Calu3 (cell line): ENCODE results near the gene TM4SF4. TPM values are rescaled to one million over a fixed set of nuclear protein-coding genes. Genes with fewer than 3 reads are reported as not detected.

Source experiments
- BruUV-seq: library from RNA; stranded (reverse); fragments of 400-500 nt; replicated peaks from 2 replicates; lab custom pipeline; 2021; lab: Mats Ljungman, UMichigan
- CTCF ChIA-PET: fragments of 300-600 bp; sonication (Branson Sonifier 250); formaldehyde crosslinking; loops from one replicate; lab custom pipeline; 2022; ENCODE audit warnings: antibody characterized with exemption; lab: Charles Lee
- DNase-seq: peaks from one replicate; pipeline ENCODE4 v3.0.0; 2022
- H3K27ac Mint-ChIP-seq: one replicate; pipeline ENCODE4 v1.8.0; 2022; ENCODE audit warnings: mixed read lengths; ENCODE audit not compliant: unreplicated experiment
- H3K27me3 Mint-ChIP-seq: one replicate; pipeline ENCODE4 v1.8.0; 2022; ENCODE audit warnings: mixed read lengths; ENCODE audit not compliant: unreplicated experiment
- H3K36me3 Mint-ChIP-seq: one replicate; pipeline ENCODE4 v1.8.0; 2022; ENCODE audit warnings: mild to moderate bottlenecking, moderate library complexity, mixed read lengths; ENCODE audit not compliant: insufficient read depth, unreplicated experiment
- H3K4me1 Mint-ChIP-seq: one replicate; pipeline ENCODE4 v1.8.0; 2022; ENCODE audit warnings: mild to moderate bottlenecking, low read depth, mixed read lengths; ENCODE audit not compliant: unreplicated experiment
- H3K4me3 Mint-ChIP-seq: one replicate; pipeline ENCODE4 v1.8.0; 2022; ENCODE audit warnings: mild to moderate bottlenecking, low read depth, moderate library complexity, mixed read lengths; ENCODE audit not compliant: unreplicated experiment
- H3K9me3 Mint-ChIP-seq: one replicate; pipeline ENCODE4 v1.8.0; 2022; ENCODE audit warnings: low read depth, mixed read lengths; ENCODE audit not compliant: unreplicated experiment
- intact Hi-C: fragments of 100-400 bp; cut with micrococcal nuclease; formaldehyde crosslinking; loops from one replicate; pipeline ENCODE4 v1.10.0; 2022; ENCODE audit not compliant: unreplicated experiment
- total RNA-seq: library from RNA; stranded (reverse); gene quantifications from 2 replicates; pipeline ENCODE4 v1.2.3, GENCODE V29; 2022
- TF ChIP-seq, protein P1 (sequence below): fragments of 200-600 bp; IDR thresholded peaks from one replicate; pipeline ENCODE4 v1.8.0; 2022; ENCODE audit warnings: antibody characterized with exemption; ENCODE audit not compliant: unreplicated experiment

Gene TM4SF4
- total RNA-seq, 1 experiment from 2014 or later = 257 TPM

DNA sequence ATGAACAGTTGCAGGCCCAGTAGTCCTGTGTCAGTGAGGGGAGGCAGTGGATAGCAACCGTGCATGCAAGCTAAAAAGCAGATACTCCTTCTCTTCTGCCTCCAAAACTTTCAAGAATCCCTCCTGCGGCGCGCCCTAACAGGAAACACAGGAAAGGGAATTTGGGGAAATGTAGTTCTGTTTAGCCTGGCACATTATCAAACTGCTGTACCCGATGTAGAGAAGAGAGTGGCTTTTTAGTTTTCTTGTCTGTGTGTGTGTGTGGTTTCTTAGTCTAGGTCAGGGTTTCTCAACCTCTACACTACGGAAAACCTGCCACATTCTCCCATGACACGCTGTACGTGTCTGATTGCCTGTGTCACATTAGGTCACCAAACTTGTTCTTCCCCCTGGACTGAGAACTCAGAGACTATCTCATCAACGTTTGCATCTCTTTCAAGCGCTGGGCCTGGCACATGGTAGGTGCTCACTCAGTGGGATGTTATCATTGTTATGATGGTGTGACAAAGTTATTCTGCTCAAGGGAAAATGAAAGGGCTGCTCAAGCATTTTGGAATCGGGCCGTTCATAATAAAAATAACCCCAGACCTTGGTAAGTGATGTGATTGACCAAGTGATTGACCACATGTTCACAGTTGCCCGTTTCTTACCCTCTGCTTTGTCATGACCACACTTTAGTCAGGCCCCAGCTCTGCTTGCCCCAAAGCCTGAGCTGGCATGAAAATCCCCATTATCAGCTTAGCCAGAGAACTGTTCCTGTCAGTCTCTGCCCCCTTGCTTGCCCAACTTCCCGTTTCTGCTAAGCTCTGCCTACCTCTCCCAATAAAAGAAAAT lies 33.2 kb downstream of the TM4SF4 start:
- peak overlapping the region; percentile 32 for H3K27ac Mint-ChIP-seq
- TF ChIP-seq, protein P1, sequence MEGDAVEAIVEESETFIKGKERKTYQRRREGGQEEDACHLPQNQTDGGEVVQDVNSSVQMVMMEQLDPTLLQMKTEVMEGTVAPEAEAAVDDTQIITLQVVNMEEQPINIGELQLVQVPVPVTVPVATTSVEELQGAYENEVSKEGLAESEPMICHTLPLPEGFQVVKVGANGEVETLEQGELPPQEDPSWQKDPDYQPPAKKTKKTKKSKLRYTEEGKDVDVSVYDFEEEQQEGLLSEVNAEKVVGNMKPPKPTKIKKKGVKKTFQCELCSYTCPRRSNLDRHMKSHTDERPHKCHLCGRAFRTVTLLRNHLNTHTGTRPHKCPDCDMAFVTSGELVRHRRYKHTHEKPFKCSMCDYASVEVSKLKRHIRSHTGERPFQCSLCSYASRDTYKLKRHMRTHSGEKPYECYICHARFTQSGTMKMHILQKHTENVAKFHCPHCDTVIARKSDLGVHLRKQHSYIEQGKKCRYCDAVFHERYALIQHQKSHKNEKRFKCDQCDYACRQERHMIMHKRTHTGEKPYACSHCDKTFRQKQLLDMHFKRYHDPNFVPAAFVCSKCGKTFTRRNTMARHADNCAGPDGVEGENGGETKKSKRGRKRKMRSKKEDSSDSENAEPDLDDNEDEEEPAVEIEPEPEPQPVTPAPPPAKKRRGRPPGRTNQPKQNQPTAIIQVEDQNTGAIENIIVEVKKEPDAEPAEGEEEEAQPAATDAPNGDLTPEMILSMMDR = no peak
- intact Hi-C loops = no loop called here
- peaks cover 34% of the 10 kb centered on the region for H3K4me1 Mint-ChIP-seq
- no peak for DNase-seq
- CTCF ChIA-PET = interaction anchor here (0.7 to 1.9 kb wide), 5 partner anchors 9 to 300 kb away, joined by 3 to 7 read pairs (median 3); no protein-coding TSS in a partner anchor
- H3K36me3 Mint-ChIP-seq = peaks cover 20% of the 10 kb centered on the region
- H3K27me3 Mint-ChIP-seq = no peaks in the 10 kb centered on the region
- BruUV-seq = no TSS peak
- no peaks in the 10 kb centered on the region for H3K9me3 Mint-ChIP-seq
- peak overlapping the region; percentile 6 for H3K4me3 Mint-ChIP-seq

DNA sequence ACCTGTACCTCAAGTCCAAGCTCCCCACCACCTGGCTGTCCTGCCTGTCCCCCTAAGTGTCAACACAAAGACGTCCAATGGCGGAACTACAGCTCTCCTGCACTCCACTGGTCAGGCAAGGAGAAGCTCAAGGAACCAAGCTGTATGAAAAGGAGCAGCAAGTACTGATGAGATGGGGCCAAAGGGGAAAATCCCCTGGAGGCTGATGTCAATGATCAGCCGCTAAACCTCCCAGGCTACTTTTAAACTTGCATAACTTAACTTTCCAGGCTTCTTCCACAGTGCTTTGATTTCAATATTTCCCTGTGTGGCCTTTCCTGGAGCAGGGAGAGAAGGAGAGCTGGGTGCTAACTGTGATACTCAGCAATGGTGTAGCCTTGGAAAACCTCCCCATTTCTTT lies 35.0 kb downstream of the TM4SF4 start:
- intact Hi-C loops = no loop called here
- Mint-ChIP-seq H3K27me3 (no peaks in the 10 kb centered on the region), H3K9me3 (no peaks in the 10 kb centered on the region), H3K36me3 (peaks cover 22% of the 10 kb centered on the region), H3K27ac (no peak overlapping the region), H3K4me3 (no peak overlapping the region), H3K4me1 (peaks cover 38% of the 10 kb centered on the region)
- TF ChIP-seq, protein P1 = no peak
- DNase-seq = no peak
- BruUV-seq = no TSS peak
- CTCF ChIA-PET = interaction anchor here (0.8 to 1.2 kb wide), 5 partner anchors 21 to 304 kb away, joined by 3 to 4 read pairs (median 3); partner anchors contain the start of genes COMMD2 and RNF13

DNA sequence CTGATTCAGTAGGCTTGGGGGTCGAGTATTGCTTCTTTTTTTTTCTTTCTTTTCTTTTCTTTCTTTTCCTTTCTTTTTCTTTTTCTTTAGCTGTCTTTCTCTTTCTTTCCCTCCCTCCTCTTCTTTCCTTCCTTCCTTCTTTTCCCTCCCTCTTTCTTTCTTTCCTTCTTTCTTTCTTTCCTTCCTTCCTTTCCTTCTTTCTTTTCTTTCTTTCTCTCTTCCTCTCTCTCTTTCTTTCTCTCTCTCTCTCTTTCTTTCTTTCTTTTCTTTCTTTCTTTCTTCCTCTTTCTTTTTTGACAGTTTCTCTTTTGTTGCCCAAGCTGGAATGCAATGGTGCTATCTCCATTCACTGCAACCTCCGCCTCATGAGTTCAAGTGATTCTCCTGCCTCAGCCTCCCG lies 36.0 kb downstream of the TM4SF4 start:
- H3K9me3 Mint-ChIP-seq = no peaks in the 10 kb centered on the region
- intact Hi-C loops = loop anchor here (5.0 kb wide), 1 partner anchor 227 kb away; no protein-coding TSS in a partner anchor
- no TSS peak for BruUV-seq
- TF ChIP-seq, protein P1 = no peak
- H3K36me3 Mint-ChIP-seq = peaks cover 26% of the 10 kb centered on the region
- CTCF ChIA-PET = interaction anchor here (0.8 kb wide), 1 partner anchor 93 kb away, joined by 4 read pairs; no protein-coding TSS in a partner anchor
- no peaks in the 10 kb centered on the region for H3K27me3 Mint-ChIP-seq
- no peak overlapping the region for H3K27ac Mint-ChIP-seq
- peaks cover 38% of the 10 kb centered on the region for H3K4me1 Mint-ChIP-seq
- no peak overlapping the region for H3K4me3 Mint-ChIP-seq
- DNase-seq = no peak

DNA sequence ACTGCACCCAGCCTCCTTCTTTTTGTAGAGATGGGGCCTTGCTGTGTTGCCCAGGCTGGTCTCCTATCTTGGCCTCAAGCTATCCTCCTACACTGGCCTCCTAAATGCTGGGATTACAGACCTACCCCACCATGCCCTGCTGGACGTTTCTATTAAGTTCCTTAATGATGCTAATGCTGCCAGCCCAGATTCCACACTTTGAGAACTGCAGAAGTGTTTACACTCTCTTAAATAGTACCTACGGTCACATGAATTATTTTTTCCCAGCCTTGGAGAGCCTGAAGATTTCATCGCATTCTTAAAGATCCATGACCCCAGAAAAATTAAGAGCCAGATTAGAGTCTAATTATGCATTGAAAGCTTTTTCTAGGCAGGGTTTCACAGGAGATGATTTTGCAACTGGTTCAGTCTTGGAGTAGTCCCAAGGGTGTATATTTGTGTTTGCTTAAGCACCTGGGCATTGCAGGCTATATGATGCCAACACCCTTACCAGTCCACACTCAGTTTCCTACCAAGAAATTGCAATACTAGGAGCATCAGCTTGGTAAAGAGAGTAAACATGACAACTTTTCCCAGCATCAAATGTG lies 36.6 kb downstream of the TM4SF4 start:
- H3K9me3 Mint-ChIP-seq = no peaks in the 10 kb centered on the region
- peaks cover 31% of the 10 kb centered on the region for H3K36me3 Mint-ChIP-seq
- no peaks in the 10 kb centered on the region for H3K27me3 Mint-ChIP-seq
- TF ChIP-seq, protein P1 = no peak
- BruUV-seq = no TSS peak
- intact Hi-C loops = loop anchor here (5.0 kb wide), 1 partner anchor 226 kb away; no protein-coding TSS in a partner anchor
- DNase-seq = no peak
- H3K27ac Mint-ChIP-seq = no peak overlapping the region
- peaks cover 38% of the 10 kb centered on the region for H3K4me1 Mint-ChIP-seq
- CTCF ChIA-PET = interaction anchor here (0.9 kb wide), 1 partner anchor 255 kb away, joined by 4 read pairs; no protein-coding TSS in a partner anchor
- H3K4me3 Mint-ChIP-seq = no peak overlapping the region
